B cell (primary cell): ENCODE measurements around the gene PDGFC. TPM values are rescaled to one million over a fixed set of nuclear protein-coding genes. Genes with fewer than 3 reads are reported as not detected.

Experiments
- ATAC-seq: fragments of 200-7000 bp; cut with Tn5 transposase; one replicate; pipeline ENCODE4 v1.10.0; 2021; ENCODE audit warnings: low read depth, mild to moderate bottlenecking, moderate number of reproducible peaks, moderate library complexity
- CTCF ChIA-PET: fragments of 350-600 bp; sonication (Branson Sonifier 250); formaldehyde crosslinking; loops from one replicate; lab custom pipeline; 2021; ENCODE audit warnings: antibody characterized with exemption, inconsistent platforms; lab: Charles Lee
- POLR2A ChIA-PET: fragments of 350-600 bp; sonication (Branson Sonifier 250); formaldehyde crosslinking; loops from one replicate; lab custom pipeline; 2021; ENCODE audit warnings: antibody characterized with exemption; lab: Charles Lee
- DNase-seq: peaks from one replicate; pipeline ENCODE4 v3.0.0; 2013
- H2AFZ ChIP-seq: 2 replicates; pipeline ENCODE4 v1.6.1; 2012; ENCODE audit warnings: mild to moderate bottlenecking, low read depth, low read length; ENCODE audit not compliant: insufficient read depth, poor library complexity, severe bottlenecking
- H3K27ac ChIP-seq, 2 donors: 1 replicate in 1 of 2; 2 replicates in 1 of 2; pipeline ENCODE4 v1.5.1; 2012 to 2013; ENCODE audit warnings: low read length in 2 of 2, mild to moderate bottlenecking in 2 of 2, moderate library complexity in 1 of 2
- H3K27me3 ChIP-seq, 4 experiments: fragments of 200-600 bp in 1 of 4; sonication (generic) in 1 of 4; replicated peaks in 1 of 4; 1 replicate in 2 of 4; 2 replicates in 2 of 4; pipeline versions ENCODE4 v1.6.1 to v1.7.0; 2013 to 2016; ENCODE audit warnings: low read length in 3 of 4, mild to moderate bottlenecking in 2 of 4, mixed read lengths in 1 of 4, moderate library complexity in 1 of 4; ENCODE audit not compliant: insufficient read depth in 4 of 4, control insufficient read depth in 3 of 4; ENCODE audit errors: control extremely low read depth in 1 of 4
- H3K36me3 ChIP-seq, 2 experiments: replicated peaks in 1 of 2; 1 replicate in 1 of 2; 2 replicates in 1 of 2; pipeline versions ENCODE4 v1.6.1 to v1.7.1; 2013; ENCODE audit warnings: low read length in 1 of 2; ENCODE audit not compliant: insufficient read depth in 2 of 2, control insufficient read depth in 1 of 2; ENCODE audit errors: control extremely low read depth in 1 of 2, extremely low read depth in 1 of 2
- H3K4me1 ChIP-seq, 2 donors: fragments of 200-600 bp in 1 of 2; sonication (generic) in 1 of 2; 1 replicate in 1 of 2; 2 replicates in 1 of 2; pipeline versions ENCODE4 v1.5.1 to v1.6.1; 2013 to 2017; ENCODE audit warnings: low read length in 2 of 2; ENCODE audit not compliant: control insufficient read depth in 2 of 2, insufficient read depth in 2 of 2
- H3K4me2 ChIP-seq: replicated peaks from 2 replicates; pipeline ENCODE3; 2012; ENCODE audit warnings: mild to moderate bottlenecking, low read depth, low read length; ENCODE audit not compliant: poor library complexity, severe bottlenecking
- H3K4me3 ChIP-seq, 5 experiments: fragments of 200-600 bp in 1 of 5; sonication (generic) in 1 of 5; 1 replicate in 3 of 5; 2 replicates in 2 of 5; pipeline versions ENCODE4 v1.5.1 to v1.7.0; 2011 to 2016; ENCODE audit warnings: low read length in 4 of 5, mild to moderate bottlenecking in 4 of 5, low read depth in 2 of 5, control low read depth in 1 of 5, moderate library complexity in 1 of 5; ENCODE audit not compliant: insufficient read depth in 1 of 5; ENCODE audit errors: control extremely low read depth in 1 of 5, extremely low read depth in 1 of 5
- H3K79me2 ChIP-seq: fragments of 200-600 bp; sonication (generic); one replicate; pipeline ENCODE4 v1.6.0; 2016; ENCODE audit warnings: low read length; ENCODE audit not compliant: control insufficient read depth, insufficient read depth
- H3K9ac ChIP-seq: fragments of 200-600 bp; sonication (generic); 2 replicates; pipeline ENCODE4 v1.6.1; 2017; ENCODE audit warnings: mild to moderate bottlenecking, low read length, moderate library complexity
- H3K9me3 ChIP-seq, 3 donors: one replicate each; pipeline versions ENCODE4 v1.6.1 to v1.7.1; 2013; ENCODE audit warnings: low read length in 2 of 3; ENCODE audit not compliant: control insufficient read depth in 2 of 3, insufficient read depth in 1 of 3; ENCODE audit errors: control extremely low read depth in 1 of 3
- H4K20me1 ChIP-seq: 2 replicates; pipeline ENCODE4 v1.6.0; 2012; ENCODE audit warnings: mild to moderate bottlenecking, low read length; ENCODE audit not compliant: insufficient read depth, control insufficient read depth, poor library complexity, severe bottlenecking
- H3K27ac Mint-ChIP-seq: one replicate; pipeline ENCODE4 v1.8.0; 2021; ENCODE audit warnings: mixed read lengths
- H3K27me3 Mint-ChIP-seq: one replicate; pipeline ENCODE4 v1.8.0; 2021; ENCODE audit warnings: mixed read lengths
- H3K4me1 Mint-ChIP-seq: one replicate; pipeline ENCODE4 v1.8.0; 2021; ENCODE audit warnings: mixed read lengths
- H3K4me3 Mint-ChIP-seq: one replicate; pipeline ENCODE4 v1.8.0; 2021; ENCODE audit warnings: mixed read lengths
- H3K9me3 Mint-ChIP-seq: one replicate; pipeline ENCODE4 v1.8.0; 2022; ENCODE audit warnings: mixed read lengths; ENCODE audit not compliant: insufficient read depth
- CTCF ChIP-seq: fragments of 200-600 bp; IDR thresholded peaks from one replicate; pipeline ENCODE4 v1.8.0; 2022; ENCODE audit warnings: antibody characterized with exemption, mild to moderate bottlenecking
- EZH2 ChIP-seq: IDR thresholded peaks from 2 replicates; pipeline ENCODE4 v1.6.1; 2012; ENCODE audit warnings: borderline replicate concordance, low read depth, mild to moderate bottlenecking, moderate library complexity, low read length; ENCODE audit not compliant: insufficient read depth, poor library complexity, severe bottlenecking
- WGBS: methylation state at CpG from one replicate; pipeline ENCODE4 v1.1.5; 2013; ENCODE audit warnings: missing lambda C conversion rate; ENCODE audit not compliant: insufficient coverage; 5-methylcytosine and 5-hydroxymethylcytosine counted together
- intact Hi-C: fragments of 100-400 bp; cut with micrococcal nuclease; formaldehyde crosslinking; loops from one replicate; pipeline ENCODE4 v1.10.0; 2022
- polyA plus RNA-seq: library from polyadenylated mRNA; depleted of rRNA; stranded (reverse); fragments of >200 nt; gene quantifications from 2 replicates; pipeline ENCODE4 v1.2.3, GENCODE V29; 2012
- total RNA-seq, 2 donors: library from RNA; stranded (reverse); fragments of 120-200 nt in 1 of 2; gene quantifications; 1 replicate in 1 of 2; 2 replicates in 1 of 2; pipeline versions ENCODE4 v1.2.3 to v1.2.4, GENCODE V29; 2013 to 2022

The PDGFC gene
- total and polyA plus RNA-seq, 2 donors (not counting 1 experiment from before 2014, with no cell fraction given) = 0.10 TPM; not detected in 1

GRCh38 chr4:156957556-156957955 lies 14.0 kb downstream of the PDGFC start:
- H3K27ac ChIP-seq = no peak overlapping the region
- no peaks in the 10 kb centered on the region for H3K4me1 Mint-ChIP-seq
- WGBS = 84% methylated on average over 2 of the region's 3 CpGs

More at GRCh38 chr4:156957556-156957955, 14.0 kb downstream of the PDGFC start:
- Histone ChIP-seq H3K36me3 (no peaks in the 10 kb centered on the region), H3K4me3 (no peak overlapping the region), H4K20me1 (no peaks in the 10 kb centered on the region), H3K4me1 (no peaks in the 10 kb centered on the region), H2AFZ (no peak overlapping the region), H3K79me2 (no peaks in the 10 kb centered on the region), H3K9ac (no peak overlapping the region), H3K9me3 (no peaks in the 10 kb centered on the region), H3K4me2 (no peak overlapping the region), H3K27me3 (no peaks in the 10 kb centered on the region)
- intact Hi-C loops = no loop called here
- H3K27me3 Mint-ChIP-seq = no peaks in the 10 kb centered on the region
- ATAC-seq (no peak), DNase-seq (no peak)
- H3K27ac Mint-ChIP-seq = no peak overlapping the region
- TF ChIP-seq EZH2 = no peak
- no peak for TF ChIP-seq CTCF
- H3K4me3 Mint-ChIP-seq = no peak overlapping the region
- ChIA-PET POLR2A (interaction anchor here (0.5 kb wide), 1 partner anchor 746 kb away, joined by 3 read pairs; no protein-coding TSS in a partner anchor), CTCF (no interaction called here)
- peaks cover 4% of the 10 kb centered on the region for H3K9me3 Mint-ChIP-seq
